Measurements from ENCODE around the gene EP400. TPM values are rescaled to one million over a fixed set of nuclear protein-coding genes. Genes with fewer than 3 reads are reported as not detected.

The EP400 gene
- total RNA-seq, 6 donors from 2014 or later: 21.7 to 61.8 (median 40.4) TPM

DNA sequence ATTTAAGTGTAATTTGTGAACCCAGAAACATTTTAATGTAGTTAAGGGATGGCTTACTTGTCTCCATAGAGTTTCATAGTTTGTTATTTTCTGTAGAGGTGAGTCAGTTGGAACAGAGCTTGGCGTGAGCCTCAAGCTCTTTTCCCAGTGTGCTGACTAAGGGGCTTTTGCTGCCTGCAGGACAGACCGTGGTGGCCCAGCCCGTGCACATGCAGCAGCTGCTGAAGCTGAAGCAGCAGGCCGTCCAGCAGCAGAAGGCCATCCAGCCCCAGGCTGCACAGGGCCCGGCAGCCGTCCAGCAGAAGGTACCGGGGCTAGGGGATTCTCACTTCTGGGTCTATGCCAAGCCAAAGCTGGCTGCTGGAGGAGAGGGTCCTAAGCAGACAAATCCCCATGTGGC is 117.4 kb downstream of the EP400 start:
- WGBS, 2 donors: 72 to 92% methylated on average over 3 to 6 of the region's 7 CpGs
- TF ChIP-seq POLR2AphosphoS5 (IDR thresholded peaks at IDR 0.05): no peak
- no peak for TF ChIP-seq POLR2A (IDR thresholded peaks at IDR 0.05)
- TF ChIP-seq, protein P1, sequence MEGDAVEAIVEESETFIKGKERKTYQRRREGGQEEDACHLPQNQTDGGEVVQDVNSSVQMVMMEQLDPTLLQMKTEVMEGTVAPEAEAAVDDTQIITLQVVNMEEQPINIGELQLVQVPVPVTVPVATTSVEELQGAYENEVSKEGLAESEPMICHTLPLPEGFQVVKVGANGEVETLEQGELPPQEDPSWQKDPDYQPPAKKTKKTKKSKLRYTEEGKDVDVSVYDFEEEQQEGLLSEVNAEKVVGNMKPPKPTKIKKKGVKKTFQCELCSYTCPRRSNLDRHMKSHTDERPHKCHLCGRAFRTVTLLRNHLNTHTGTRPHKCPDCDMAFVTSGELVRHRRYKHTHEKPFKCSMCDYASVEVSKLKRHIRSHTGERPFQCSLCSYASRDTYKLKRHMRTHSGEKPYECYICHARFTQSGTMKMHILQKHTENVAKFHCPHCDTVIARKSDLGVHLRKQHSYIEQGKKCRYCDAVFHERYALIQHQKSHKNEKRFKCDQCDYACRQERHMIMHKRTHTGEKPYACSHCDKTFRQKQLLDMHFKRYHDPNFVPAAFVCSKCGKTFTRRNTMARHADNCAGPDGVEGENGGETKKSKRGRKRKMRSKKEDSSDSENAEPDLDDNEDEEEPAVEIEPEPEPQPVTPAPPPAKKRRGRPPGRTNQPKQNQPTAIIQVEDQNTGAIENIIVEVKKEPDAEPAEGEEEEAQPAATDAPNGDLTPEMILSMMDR (IDR thresholded peaks at IDR 0.05): no peak
- no peak for TF ChIP-seq EP300 (IDR thresholded peaks at IDR 0.05)
- ATAC-seq (ENCODE audit: low FRiP score in 2 of 2): no peak
- no peak for DNase-seq
- H3K9me3 ChIP-seq: no peaks in the 10 kb centered on the region
- peaks cover 31 to 94% (median 79%) of the 10 kb centered on the region in 4 donors for H3K36me3 ChIP-seq
- H3K27me3 ChIP-seq: no peaks in the 10 kb centered on the region
- no peak overlapping the region for H3K4me3 ChIP-seq
- H3K27ac ChIP-seq: no peak overlapping the region
- H3K4me1 ChIP-seq: no peaks in the 10 kb centered on the region

DNA sequence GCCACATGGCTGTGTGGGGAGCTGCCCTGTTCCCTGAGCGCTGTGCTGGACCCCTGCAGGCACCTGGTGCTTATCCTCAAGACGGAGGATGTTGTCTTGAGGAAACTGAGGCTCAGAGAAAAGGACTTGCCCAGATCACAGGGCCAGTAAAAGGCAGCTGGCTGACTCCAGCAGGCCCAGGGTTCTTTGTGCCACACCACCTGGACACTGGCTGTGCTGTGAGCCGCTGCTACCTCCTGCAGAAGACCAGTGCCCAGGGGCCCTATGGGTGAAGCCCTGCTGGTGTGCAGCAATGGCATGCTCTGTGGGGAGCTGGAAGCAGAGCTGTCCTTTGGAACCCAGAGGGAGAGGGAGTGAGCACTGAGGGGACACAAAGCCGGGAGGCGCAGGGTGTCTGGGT is 118.5 kb downstream of the EP400 start:
- no peak for ATAC-seq (ENCODE audit: low FRiP score in 2 of 2)
- Histone ChIP-seq H3K9me3 (no peaks in the 10 kb centered on the region), H3K27me3 (no peaks in the 10 kb centered on the region), H3K36me3 (peaks cover 25 to 90% (median 69%) of the 10 kb centered on the region in 4 donors), H3K27ac (no peak overlapping the region), H3K4me1 (no peaks in the 10 kb centered on the region), H3K4me3 (no peak overlapping the region)
- DNase-seq: no peak
- TF ChIP-seq, protein P1 (IDR thresholded peaks at IDR 0.05): no peak
- TF ChIP-seq EP300 (IDR thresholded peaks at IDR 0.05): no peak
- no peak for TF ChIP-seq POLR2A (IDR thresholded peaks at IDR 0.05)
- no peak for TF ChIP-seq POLR2AphosphoS5 (IDR thresholded peaks at IDR 0.05)
- WGBS, 2 donors: 100% methylated on average over 1 to 5 of the region's 5 CpGs

DNA sequence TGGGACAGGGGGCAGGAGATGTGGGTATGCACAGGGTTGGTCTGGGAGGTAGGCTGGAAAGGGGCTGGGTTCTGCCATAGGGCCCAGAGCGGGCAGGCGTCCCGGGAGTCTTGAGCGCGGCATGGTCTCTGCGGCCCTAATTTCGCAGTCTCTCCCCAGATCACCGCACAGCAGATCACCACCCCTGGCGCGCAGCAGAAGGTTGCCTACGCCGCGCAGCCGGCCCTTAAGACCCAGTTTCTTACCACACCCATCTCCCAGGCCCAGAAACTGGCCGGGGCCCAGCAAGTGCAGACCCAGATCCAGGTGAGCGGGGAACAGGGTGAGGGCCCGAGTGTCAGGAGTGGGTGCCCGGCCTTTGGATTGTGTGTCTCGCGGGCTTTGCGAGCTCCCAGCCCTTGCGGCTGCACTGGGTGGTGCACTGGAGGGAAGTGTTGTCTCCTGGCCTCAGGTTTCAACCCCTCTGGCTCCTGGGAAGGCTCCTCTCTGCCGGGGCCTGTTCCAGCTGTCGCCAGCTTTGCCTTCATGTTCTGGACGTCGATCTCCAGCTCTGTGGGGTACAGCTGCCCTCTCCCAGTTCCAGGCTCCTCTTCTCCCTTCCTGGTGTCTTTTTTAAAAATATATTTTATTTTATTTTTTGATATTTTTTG is 119.7 kb downstream of the EP400 start:
- Histone ChIP-seq H3K9me3 (no peaks in the 10 kb centered on the region), H3K27me3 (no peaks in the 10 kb centered on the region), H3K36me3 (peaks cover 19 to 84% (median 63%) of the 10 kb centered on the region in 4 donors), H3K27ac (no peak overlapping the region), H3K4me1 (no peaks in the 10 kb centered on the region), H3K4me3 (no peak overlapping the region)
- 95 to 96% methylated on average over 24 to 26 of the region's 26 CpGs for WGBS, 2 donors
- no peak for TF ChIP-seq EP300 (IDR thresholded peaks at IDR 0.05)
- no peak for TF ChIP-seq POLR2A (IDR thresholded peaks at IDR 0.05)
- TF ChIP-seq, protein P1 (IDR thresholded peaks at IDR 0.05): no peak
- no peak for TF ChIP-seq POLR2AphosphoS5 (IDR thresholded peaks at IDR 0.05)
- ATAC-seq (ENCODE audit: low FRiP score in 2 of 2) (peak in 1 of 2 donors; percentile 15), DNase-seq (peak in 1 of 2 donors; percentile 69)

DNA sequence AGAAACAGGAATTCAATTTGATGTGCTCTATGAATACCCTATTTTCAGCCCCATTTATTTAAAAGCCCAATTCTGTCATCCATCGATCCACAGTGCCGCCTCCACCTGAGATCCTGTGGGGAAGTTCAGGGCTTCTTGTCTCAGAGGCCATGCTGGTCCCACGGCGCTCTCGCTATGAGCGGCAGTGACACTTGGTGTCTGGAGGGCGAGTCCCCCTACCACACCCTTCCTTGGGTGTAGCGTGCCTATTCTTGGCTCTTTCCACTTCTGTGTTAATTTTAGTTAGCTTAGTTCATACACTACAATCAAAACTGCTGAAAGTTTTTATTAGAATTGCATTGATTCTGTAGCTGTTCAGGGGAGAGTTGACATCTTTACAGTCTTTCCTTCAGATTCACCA is 120.6 kb downstream of the EP400 start:
- Histone ChIP-seq H3K36me3 (peaks cover 14 to 84% (median 58%) of the 10 kb centered on the region in 4 donors), H3K27ac (no peak overlapping the region)

More for the DNA sequence above, 120.6 kb downstream of the EP400 start:
- no peaks in the 10 kb centered on the region for H3K27me3 ChIP-seq
- H3K4me3 ChIP-seq: no peak overlapping the region
- H3K9me3 ChIP-seq: no peaks in the 10 kb centered on the region
- H3K4me1 ChIP-seq: no peaks in the 10 kb centered on the region
- DNase-seq (no peak), ATAC-seq (ENCODE audit: low FRiP score in 2 of 2) (no peak)
- WGBS, 2 donors: 90 to 92% methylated on average over 8 of the region's 8 CpGs
- TF ChIP-seq, protein P1 (IDR thresholded peaks at IDR 0.05): no peak
- TF ChIP-seq POLR2A (IDR thresholded peaks at IDR 0.05) (no peak), POLR2AphosphoS5 (IDR thresholded peaks at IDR 0.05) (no peak), EP300 (IDR thresholded peaks at IDR 0.05) (no peak)

Measured in upper lobe of left lung (tissue), 6 donors.